PC-3 (cell line): ENCODE measurements around the gene RNU6-1. TPM values are rescaled to one million over a fixed set of nuclear protein-coding genes. Genes with fewer than 3 reads are reported as not detected.

Experiments used
- ATAC-seq: fragments of 200-7000 bp; cut with Tn5 transposase; 2 replicates; pipeline ENCODE4 v1.9.1; 2020; ENCODE audit warnings: mild to moderate bottlenecking, moderate library complexity
- BruUV-seq: library from RNA; stranded (reverse); fragments of 400-500 nt; replicated peaks from 2 replicates; lab custom pipeline; 2021; lab: Mats Ljungman, UMichigan
- CTCF ChIA-PET: fragments of 300-600 bp; sonication (Branson Sonifier 250); formaldehyde crosslinking; loops from one replicate; lab custom pipeline; 2022; ENCODE audit warnings: antibody characterized with exemption; lab: Charles Lee
- POLR2A ChIA-PET: fragments of 300-600 bp; sonication (Branson Sonifier 250); formaldehyde crosslinking; loops from one replicate; lab custom pipeline; 2022; ENCODE audit warnings: antibody characterized with exemption; ENCODE audit not compliant: unreplicated experiment; lab: Charles Lee
- DNase-seq: peaks from one replicate; pipeline ENCODE4 v3.0.0-alpha.2; 2015
- H2AFZ ChIP-seq: fragments of 300-600 bp; sonication (generic); 2 replicates; pipeline ENCODE4 v1.6.0; 2016; ENCODE audit warnings: antibody characterized with exemption, low read length
- H3F3A ChIP-seq: fragments of 300-600 bp; sonication (generic); one replicate; pipeline ENCODE4 v1.6.0; 2017; ENCODE audit warnings: antibody characterized with exemption, low read length, control low read depth, mild to moderate bottlenecking; ENCODE audit not compliant: unreplicated experiment
- H3K27ac ChIP-seq: fragments of 300-600 bp; sonication (generic); 2 replicates; pipeline ENCODE4 v1.5.1; 2016; ENCODE audit warnings: mild to moderate bottlenecking, low read length
- H3K27me3 ChIP-seq: fragments of 300-600 bp; sonication (generic); 2 replicates; pipeline ENCODE4 v1.6.1; 2016; ENCODE audit warnings: low read length, mixed read lengths
- H3K36me3 ChIP-seq: fragments of 300-600 bp; sonication (generic); 2 replicates; pipeline ENCODE4 v1.6.1; 2016; ENCODE audit warnings: low read depth, mixed run types, low read length, mixed read lengths
- H3K4me1 ChIP-seq: fragments of 300-600 bp; sonication (generic); 2 replicates; pipeline ENCODE4 v1.5.1; 2016; ENCODE audit warnings: low read length; ENCODE audit not compliant: insufficient read depth
- H3K4me2 ChIP-seq: fragments of 300-600 bp; sonication (generic); 2 replicates; pipeline ENCODE4 v1.6.0; 2016; ENCODE audit warnings: low read length
- H3K4me3 ChIP-seq: fragments of 300-600 bp; sonication (generic); 2 replicates; pipeline ENCODE4 v1.5.1; 2016; ENCODE audit warnings: mild to moderate bottlenecking, low read length, mixed read lengths
- H3K79me2 ChIP-seq: fragments of 300-600 bp; sonication (generic); 2 replicates; pipeline ENCODE4 v1.6.1; 2017; ENCODE audit warnings: low read length, mixed read lengths
- H3K9ac ChIP-seq: fragments of 300-600 bp; sonication (generic); 2 replicates; pipeline ENCODE4 v1.6.0; 2016; ENCODE audit warnings: mild to moderate bottlenecking, low read length
- H3K9me2 ChIP-seq: fragments of 300-600 bp; sonication (generic); replicated peaks from 2 replicates; pipeline ENCODE4 v1.6.1; 2016; ENCODE audit warnings: mixed run types, low read length, mixed read lengths
- H3K9me3 ChIP-seq: fragments of 300-600 bp; sonication (generic); 2 replicates; pipeline ENCODE4 v1.6.1; 2016; ENCODE audit warnings: low read length, mixed read lengths
- H4K20me1 ChIP-seq: fragments of 300-600 bp; sonication (generic); 2 replicates; pipeline ENCODE4 v1.6.1; 2016; ENCODE audit warnings: low read length, mixed read lengths
- EZH2 ChIP-seq: fragments of 300-600 bp; sonication (generic); IDR thresholded peaks from one replicate; pipeline ENCODE4 v1.6.1; 2017; ENCODE audit warnings: antibody characterized with exemption, mild to moderate bottlenecking, low read length; ENCODE audit not compliant: unreplicated experiment
- EZH2phosphoT487 ChIP-seq: fragments of 300-600 bp; sonication (generic); IDR thresholded peaks from 2 replicates; pipeline ENCODE4 v1.6.1; 2018; ENCODE audit warnings: mild to moderate bottlenecking, antibody characterized with exemption, low read length, borderline replicate concordance
- intact Hi-C: fragments of 100-400 bp; cut with micrococcal nuclease; formaldehyde crosslinking; loops from 2 replicates; pipeline ENCODE4 v1.9.0; 2023
- total RNA-seq: library from RNA; depleted of rRNA; stranded (reverse); fragments of >200 nt; gene quantifications from 2 replicates; pipeline ENCODE4 v1.2.3, GENCODE V29; 2014
- TF ChIP-seq, protein P1 (sequence below): fragments of 300-600 bp; sonication (generic); conservative IDR thresholded peaks from 2 replicates; pipeline ENCODE4 v1.5.1; 2017; ENCODE audit warnings: antibody characterized with exemption, low read depth, mild to moderate bottlenecking, low read length

Gene RNU6-1
- total RNA-seq, 1 experiment from 2014 or later = not detected

DNA sequence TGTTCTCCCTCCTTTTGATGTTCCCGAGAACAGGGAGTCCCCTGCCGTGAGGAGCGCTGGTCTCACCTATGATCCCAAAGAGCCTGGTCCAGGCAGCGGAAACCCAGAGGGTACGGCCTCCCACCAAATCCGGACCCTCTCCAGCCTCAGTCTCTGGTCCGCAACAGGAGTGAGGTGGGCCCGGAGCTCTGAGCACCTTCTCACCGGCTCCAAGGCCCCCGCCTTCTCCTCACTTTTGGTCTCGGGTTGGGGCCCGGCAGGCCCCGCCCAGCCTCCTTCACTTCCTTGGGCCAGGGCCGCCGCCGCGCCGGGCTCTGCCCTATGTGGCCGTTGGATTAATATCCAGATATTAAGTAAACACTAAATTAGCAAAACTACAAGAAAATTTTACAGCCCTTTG is 20.2 kb downstream of the RNU6-1 start:
- BruUV-seq = no TSS peak

GRCh38 chr15:67818464-67818863 is 21.4 kb downstream of the RNU6-1 start:
- no peak overlapping the region for H3K4me2 ChIP-seq
- no TSS peak for BruUV-seq
- H3K4me1 ChIP-seq = no peaks in the 10 kb centered on the region
- ChIA-PET CTCF (no interaction called here), POLR2A (no interaction called here)
- no peaks in the 10 kb centered on the region for H3K36me3 ChIP-seq
- H3K9me3 ChIP-seq = no peaks in the 10 kb centered on the region
- H3F3A ChIP-seq = no peaks in the 10 kb centered on the region
- no peaks in the 10 kb centered on the region for H3K9me2 ChIP-seq
- TF ChIP-seq EZH2 = no peak
- no peak for TF ChIP-seq EZH2phosphoT487
- TF ChIP-seq, protein P1, sequence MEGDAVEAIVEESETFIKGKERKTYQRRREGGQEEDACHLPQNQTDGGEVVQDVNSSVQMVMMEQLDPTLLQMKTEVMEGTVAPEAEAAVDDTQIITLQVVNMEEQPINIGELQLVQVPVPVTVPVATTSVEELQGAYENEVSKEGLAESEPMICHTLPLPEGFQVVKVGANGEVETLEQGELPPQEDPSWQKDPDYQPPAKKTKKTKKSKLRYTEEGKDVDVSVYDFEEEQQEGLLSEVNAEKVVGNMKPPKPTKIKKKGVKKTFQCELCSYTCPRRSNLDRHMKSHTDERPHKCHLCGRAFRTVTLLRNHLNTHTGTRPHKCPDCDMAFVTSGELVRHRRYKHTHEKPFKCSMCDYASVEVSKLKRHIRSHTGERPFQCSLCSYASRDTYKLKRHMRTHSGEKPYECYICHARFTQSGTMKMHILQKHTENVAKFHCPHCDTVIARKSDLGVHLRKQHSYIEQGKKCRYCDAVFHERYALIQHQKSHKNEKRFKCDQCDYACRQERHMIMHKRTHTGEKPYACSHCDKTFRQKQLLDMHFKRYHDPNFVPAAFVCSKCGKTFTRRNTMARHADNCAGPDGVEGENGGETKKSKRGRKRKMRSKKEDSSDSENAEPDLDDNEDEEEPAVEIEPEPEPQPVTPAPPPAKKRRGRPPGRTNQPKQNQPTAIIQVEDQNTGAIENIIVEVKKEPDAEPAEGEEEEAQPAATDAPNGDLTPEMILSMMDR = no peak
- no peaks in the 10 kb centered on the region for H3K79me2 ChIP-seq
- H3K9ac ChIP-seq = no peak overlapping the region
- DNase-seq (no peak), ATAC-seq (no peak)
- no peak overlapping the region for H2AFZ ChIP-seq
- no peak overlapping the region for H3K27ac ChIP-seq
- no peaks in the 10 kb centered on the region for H4K20me1 ChIP-seq
- intact Hi-C loops = no loop called here
- peaks cover 21% of the 10 kb centered on the region for H3K27me3 ChIP-seq
- H3K4me3 ChIP-seq = no peak overlapping the region

More for the DNA sequence above, 20.2 kb downstream of the RNU6-1 start:
- Histone ChIP-seq H3K4me3 (no peak overlapping the region), H3K9me2 (no peaks in the 10 kb centered on the region), H3K27ac (no peak overlapping the region), H3K9ac (no peak overlapping the region), H3K9me3 (no peaks in the 10 kb centered on the region), H2AFZ (no peak overlapping the region), H3F3A (no peaks in the 10 kb centered on the region), H3K4me2 (no peak overlapping the region), H3K36me3 (no peaks in the 10 kb centered on the region), H3K4me1 (no peaks in the 10 kb centered on the region), H3K79me2 (no peaks in the 10 kb centered on the region), H4K20me1 (no peaks in the 10 kb centered on the region), H3K27me3 (peaks cover 33% of the 10 kb centered on the region)
- intact Hi-C loops = no loop called here
- TF ChIP-seq EZH2 (no peak), EZH2phosphoT487 (no peak)
- TF ChIP-seq, protein P1 = no peak
- CTCF ChIA-PET = no interaction called here
- POLR2A ChIA-PET = no interaction called here
- no peak for DNase-seq
- ATAC-seq = no peak

DNA sequence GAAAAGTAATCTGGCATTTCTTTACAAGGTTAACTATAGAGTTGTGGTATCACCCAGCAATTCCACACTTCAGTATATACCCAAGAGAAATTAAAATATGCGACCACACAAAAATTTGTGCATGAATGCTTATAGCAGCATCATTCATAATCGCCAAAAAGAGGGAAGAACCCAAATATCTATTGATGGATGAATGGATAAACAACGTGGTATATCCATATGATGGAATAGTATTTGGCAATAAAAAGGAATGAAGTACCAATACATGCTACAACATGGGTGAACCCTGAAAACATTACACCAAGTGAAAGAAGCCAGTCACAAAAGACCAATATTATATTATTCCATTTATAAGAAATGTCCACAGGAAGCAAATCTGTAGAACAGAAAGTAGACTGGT is 23.2 kb downstream of the RNU6-1 start:
- TF ChIP-seq EZH2 (no peak), EZH2phosphoT487 (no peak)
- TF ChIP-seq, protein P1 = no peak
- ATAC-seq = no peak
- H3K9ac ChIP-seq = no peak overlapping the region
- no peak overlapping the region for H3K4me3 ChIP-seq
- no peak overlapping the region for H3K27ac ChIP-seq
- H4K20me1 ChIP-seq = no peaks in the 10 kb centered on the region
- H3K27me3 ChIP-seq = peaks cover 6% of the 10 kb centered on the region
- no peak overlapping the region for H2AFZ ChIP-seq
- no TSS peak for BruUV-seq
- H3K9me2 ChIP-seq = no peaks in the 10 kb centered on the region
- no peaks in the 10 kb centered on the region for H3K4me1 ChIP-seq
- H3F3A ChIP-seq = no peaks in the 10 kb centered on the region
- H3K9me3 ChIP-seq = no peaks in the 10 kb centered on the region
- DNase-seq = no peak
- no peak overlapping the region for H3K4me2 ChIP-seq
- H3K36me3 ChIP-seq = no peaks in the 10 kb centered on the region
- CTCF ChIA-PET = no interaction called here
- intact Hi-C loops = no loop called here
- no peaks in the 10 kb centered on the region for H3K79me2 ChIP-seq
- POLR2A ChIA-PET = no interaction called here
